Caco-2 (cell line): Measurements from ENCODE around the gene GPC5. TPM values are rescaled to one million over a fixed set of nuclear protein-coding genes. Genes with fewer than 3 reads are reported as not detected.

Source experiments
- BruUV-seq: library from RNA; stranded (reverse); fragments of 400-500 nt; replicated peaks from 2 replicates; lab custom pipeline; 2021; lab: Mats Ljungman, UMichigan
- CTCF ChIA-PET: fragments of 300-600 bp; sonication (Branson Sonifier 250); formaldehyde crosslinking; loops from one replicate; lab custom pipeline; 2022; ENCODE audit warnings: antibody characterized with exemption; lab: Charles Lee
- POLR2A ChIA-PET: fragments of 300-600 bp; sonication (Branson Sonifier 250); formaldehyde crosslinking; loops from one replicate; lab custom pipeline; 2022; ENCODE audit warnings: antibody characterized with exemption; lab: Charles Lee
- DNase-seq, 2 experiments: peaks; one replicate each; pipeline versions ENCODE4 v3.0.0 to v3.0.0-alpha.2; 2020 to 2022
- H3K27me3 ChIP-seq: replicated peaks from 2 replicates; pipeline ENCODE4 v1.6.0; 2011; ENCODE audit warnings: low read length; ENCODE audit not compliant: control insufficient read depth, insufficient read depth
- H3K36me3 ChIP-seq: 2 replicates; pipeline ENCODE4 v1.5.1; 2011; ENCODE audit warnings: low read length; ENCODE audit not compliant: control insufficient read depth, insufficient read depth
- H3K4me1 ChIP-seq: fragments of 250-450 bp; sonication (Bioruptor Pico); 2 replicates; pipeline ENCODE4 v1.5.1; 2020; ENCODE audit warnings: mild to moderate bottlenecking
- H3K4me3 ChIP-seq: 2 replicates; pipeline ENCODE4 v1.5.1; 2011; ENCODE audit warnings: low read depth, mild to moderate bottlenecking, control low read depth, low read length
- H3K9me3 ChIP-seq: fragments of 250-450 bp; sonication (Bioruptor Pico); 2 replicates; pipeline ENCODE4 v1.5.1; 2020; ENCODE audit warnings: mild to moderate bottlenecking, moderate library complexity
- H3K27ac Mint-ChIP-seq: one replicate; pipeline ENCODE4 v1.8.0; 2022; ENCODE audit warnings: mixed read lengths; ENCODE audit not compliant: unreplicated experiment
- H3K27me3 Mint-ChIP-seq: one replicate; pipeline ENCODE4 v1.8.0; 2022; ENCODE audit warnings: mixed read lengths; ENCODE audit not compliant: insufficient read depth, unreplicated experiment
- H3K36me3 Mint-ChIP-seq: one replicate; pipeline ENCODE4 v1.8.0; 2022; ENCODE audit warnings: mild to moderate bottlenecking, mixed read lengths; ENCODE audit not compliant: insufficient read depth, unreplicated experiment
- H3K4me1 Mint-ChIP-seq: one replicate; pipeline ENCODE4 v1.8.0; 2022; ENCODE audit warnings: low read depth, mixed read lengths; ENCODE audit not compliant: unreplicated experiment
- H3K4me3 Mint-ChIP-seq: one replicate; pipeline ENCODE4 v1.8.0; 2022; ENCODE audit warnings: mild to moderate bottlenecking, moderate library complexity, mixed read lengths; ENCODE audit not compliant: unreplicated experiment
- H3K9me3 Mint-ChIP-seq: one replicate; pipeline ENCODE4 v1.8.0; 2022; ENCODE audit warnings: mixed read lengths; ENCODE audit not compliant: unreplicated experiment
- intact Hi-C: fragments of 100-400 bp; cut with micrococcal nuclease; formaldehyde crosslinking; loops from one replicate; pipeline ENCODE4 v1.10.0; 2022; ENCODE audit not compliant: unreplicated experiment
- total RNA-seq: library from RNA; stranded (reverse); gene quantifications from 2 replicates; pipeline ENCODE4 v1.2.3, GENCODE V29; 2022
- TF ChIP-seq, protein P1 (sequence below), 2 experiments: fragments of 200-600 bp in 1 of 2; IDR thresholded peaks; 1 replicate in 1 of 2; 2 replicates in 1 of 2; pipeline versions ENCODE4 v1.5.1 to v1.8.0; 2011 to 2022; ENCODE audit warnings: antibody characterized with exemption in 1 of 2, control low read depth in 1 of 2, inconsistent platforms in 1 of 2, low read depth in 1 of 2, low read length in 1 of 2, mild to moderate bottlenecking in 1 of 2, moderate library complexity in 1 of 2; ENCODE audit not compliant: insufficient read depth in 1 of 2, severe bottlenecking in 1 of 2, unreplicated experiment in 1 of 2

Gene GPC5
- total RNA-seq, 1 experiment from 2014 or later = 4.1 TPM

DNA sequence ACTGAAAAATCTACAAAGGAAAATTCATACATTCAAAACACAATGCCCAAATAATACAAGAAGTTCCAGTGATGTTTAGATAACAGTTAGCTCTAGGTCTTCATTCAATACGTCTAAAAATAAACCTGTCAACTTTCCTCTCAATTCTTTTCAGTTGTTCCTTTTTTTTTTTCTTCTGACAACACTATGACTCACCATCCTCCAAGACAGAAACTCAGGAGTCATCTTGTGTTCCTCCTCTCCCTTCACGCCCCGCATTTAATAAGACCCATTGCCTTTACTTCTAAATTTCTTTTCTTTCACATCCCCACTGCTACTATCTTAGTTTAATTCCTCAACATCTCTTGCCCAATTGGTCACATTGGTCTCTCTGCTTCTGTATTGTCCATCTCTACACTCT is 759.9 kb downstream of the GPC5 start:
- Histone ChIP-seq H3K4me1 (no peaks in the 10 kb centered on the region), H3K4me3 (no peak overlapping the region), H3K36me3 (no peaks in the 10 kb centered on the region), H3K27me3 (no peaks in the 10 kb centered on the region), H3K9me3 (no peaks in the 10 kb centered on the region)
- Mint-ChIP-seq H3K4me3 (no peak overlapping the region), H3K27ac (no peak overlapping the region), H3K9me3 (no peaks in the 10 kb centered on the region), H3K27me3 (no peaks in the 10 kb centered on the region), H3K36me3 (no peaks in the 10 kb centered on the region), H3K4me1 (peaks cover 7% of the 10 kb centered on the region)
- intact Hi-C loops = no loop called here
- CTCF ChIA-PET = no interaction called here
- DNase-seq = no peak
- POLR2A ChIA-PET = no interaction called here
- TF ChIP-seq, protein P1, sequence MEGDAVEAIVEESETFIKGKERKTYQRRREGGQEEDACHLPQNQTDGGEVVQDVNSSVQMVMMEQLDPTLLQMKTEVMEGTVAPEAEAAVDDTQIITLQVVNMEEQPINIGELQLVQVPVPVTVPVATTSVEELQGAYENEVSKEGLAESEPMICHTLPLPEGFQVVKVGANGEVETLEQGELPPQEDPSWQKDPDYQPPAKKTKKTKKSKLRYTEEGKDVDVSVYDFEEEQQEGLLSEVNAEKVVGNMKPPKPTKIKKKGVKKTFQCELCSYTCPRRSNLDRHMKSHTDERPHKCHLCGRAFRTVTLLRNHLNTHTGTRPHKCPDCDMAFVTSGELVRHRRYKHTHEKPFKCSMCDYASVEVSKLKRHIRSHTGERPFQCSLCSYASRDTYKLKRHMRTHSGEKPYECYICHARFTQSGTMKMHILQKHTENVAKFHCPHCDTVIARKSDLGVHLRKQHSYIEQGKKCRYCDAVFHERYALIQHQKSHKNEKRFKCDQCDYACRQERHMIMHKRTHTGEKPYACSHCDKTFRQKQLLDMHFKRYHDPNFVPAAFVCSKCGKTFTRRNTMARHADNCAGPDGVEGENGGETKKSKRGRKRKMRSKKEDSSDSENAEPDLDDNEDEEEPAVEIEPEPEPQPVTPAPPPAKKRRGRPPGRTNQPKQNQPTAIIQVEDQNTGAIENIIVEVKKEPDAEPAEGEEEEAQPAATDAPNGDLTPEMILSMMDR (IDR thresholded peaks at IDR 0.05; ENCODE audit: insufficient read depth in 1 of 2, low read depth in 1 of 2, low read length in 1 of 2, severe bottlenecking in 1 of 2, unreplicated experiment in 1 of 2) = no peak
- no TSS peak for BruUV-seq

DNA sequence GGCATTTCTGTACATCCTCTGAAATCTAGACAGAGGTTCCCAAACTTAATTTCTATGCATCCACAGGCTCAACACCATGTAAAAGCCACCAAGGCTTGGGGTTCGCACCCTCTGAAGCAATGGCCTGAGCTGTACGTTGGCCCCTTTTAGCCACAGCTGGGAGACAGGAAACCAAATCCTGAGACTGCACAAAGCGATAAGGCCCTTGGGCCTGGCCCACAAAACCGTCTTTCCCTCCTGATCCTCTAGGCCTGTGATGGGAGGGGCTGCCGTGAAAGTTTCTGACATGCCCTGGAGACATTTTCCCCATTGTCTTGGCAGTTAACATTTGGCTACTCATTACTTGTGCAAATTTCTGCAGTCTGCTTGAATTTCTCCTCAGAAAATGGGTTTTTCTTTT is 766.4 kb downstream of the GPC5 start:
- Mint-ChIP-seq H3K9me3 (no peaks in the 10 kb centered on the region), H3K4me3 (no peak overlapping the region), H3K27me3 (no peaks in the 10 kb centered on the region), H3K27ac (no peak overlapping the region), H3K4me1 (no peaks in the 10 kb centered on the region), H3K36me3 (peaks cover 5% of the 10 kb centered on the region)
- no peaks in the 10 kb centered on the region for H3K27me3 ChIP-seq
- no peak overlapping the region for H3K4me3 ChIP-seq
- DNase-seq = no peak
- H3K4me1 ChIP-seq = no peaks in the 10 kb centered on the region
- no peaks in the 10 kb centered on the region for H3K36me3 ChIP-seq
- TF ChIP-seq, protein P1 (IDR thresholded peaks at IDR 0.05; ENCODE audit: insufficient read depth in 1 of 2, low read depth in 1 of 2, low read length in 1 of 2, severe bottlenecking in 1 of 2, unreplicated experiment in 1 of 2) = no peak
- H3K9me3 ChIP-seq = no peaks in the 10 kb centered on the region
- no TSS peak for BruUV-seq
- intact Hi-C loops = no loop called here
- ChIA-PET CTCF (no interaction called here), POLR2A (no interaction called here)

DNA sequence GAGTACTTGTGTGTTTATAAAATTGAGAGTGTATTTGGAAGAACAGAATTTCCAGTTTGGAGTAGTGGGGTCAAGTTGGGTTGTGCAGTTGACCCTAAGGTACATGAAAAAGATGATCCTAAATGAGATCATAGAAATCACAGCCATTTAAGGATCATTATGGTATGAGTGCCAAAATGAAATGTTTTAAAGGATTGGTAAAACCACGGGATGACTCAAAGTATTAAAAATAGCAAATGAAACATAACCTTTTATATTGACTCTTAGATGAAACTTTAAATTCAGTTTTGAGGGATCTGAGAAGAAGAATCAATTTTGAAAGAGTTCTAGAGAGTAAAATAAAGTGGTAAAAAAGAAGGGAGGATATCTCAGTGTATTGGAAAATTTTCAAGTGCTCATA is 773.8 kb downstream of the GPC5 start:
- TF ChIP-seq, protein P1 (IDR thresholded peaks at IDR 0.05; ENCODE audit: insufficient read depth in 1 of 2, low read depth in 1 of 2, low read length in 1 of 2, severe bottlenecking in 1 of 2, unreplicated experiment in 1 of 2) = no peak
- no peaks in the 10 kb centered on the region for H3K4me1 ChIP-seq
- no peak overlapping the region for H3K4me3 ChIP-seq
- H3K4me1 Mint-ChIP-seq = no peaks in the 10 kb centered on the region
- H3K9me3 Mint-ChIP-seq = no peaks in the 10 kb centered on the region
- H3K27me3 ChIP-seq = no peaks in the 10 kb centered on the region
- no peaks in the 10 kb centered on the region for H3K36me3 Mint-ChIP-seq
- H3K36me3 ChIP-seq = no peaks in the 10 kb centered on the region
- H3K9me3 ChIP-seq = no peaks in the 10 kb centered on the region
- ChIA-PET CTCF (no interaction called here), POLR2A (no interaction called here)
- H3K4me3 Mint-ChIP-seq = no peak overlapping the region
- no peak overlapping the region for H3K27ac Mint-ChIP-seq
- H3K27me3 Mint-ChIP-seq = peaks cover 2% of the 10 kb centered on the region
- intact Hi-C loops = no loop called here
- no TSS peak for BruUV-seq
- DNase-seq = no peak
